Measurements from ENCODE around the gene MRPL53.
"Not testable (repeated sequence)": the region's sequence is repeated elsewhere in the genome, so short reads cannot be mapped to it uniquely, and the experiment has no call there.

The MRPL53 gene

GRCh38 chr2:74482801-74483674, 10.6 kb upstream of the MRPL53 start, which contains the start of the genes CCDC142 and TTC31:
CCDC142 (minus strand) TSS chr2:74482998; CDS start chr2:74482837, 161 bp downstream.
TTC31 (plus strand) TSS chr2:74483081; CDS start chr2:74483096, 15 bp downstream.
- DNase-seq (ENCODE audit: extremely low read depth in 1 of 2, low read depth in 1 of 2), result peak; percentile 83 to 90

DNA sequence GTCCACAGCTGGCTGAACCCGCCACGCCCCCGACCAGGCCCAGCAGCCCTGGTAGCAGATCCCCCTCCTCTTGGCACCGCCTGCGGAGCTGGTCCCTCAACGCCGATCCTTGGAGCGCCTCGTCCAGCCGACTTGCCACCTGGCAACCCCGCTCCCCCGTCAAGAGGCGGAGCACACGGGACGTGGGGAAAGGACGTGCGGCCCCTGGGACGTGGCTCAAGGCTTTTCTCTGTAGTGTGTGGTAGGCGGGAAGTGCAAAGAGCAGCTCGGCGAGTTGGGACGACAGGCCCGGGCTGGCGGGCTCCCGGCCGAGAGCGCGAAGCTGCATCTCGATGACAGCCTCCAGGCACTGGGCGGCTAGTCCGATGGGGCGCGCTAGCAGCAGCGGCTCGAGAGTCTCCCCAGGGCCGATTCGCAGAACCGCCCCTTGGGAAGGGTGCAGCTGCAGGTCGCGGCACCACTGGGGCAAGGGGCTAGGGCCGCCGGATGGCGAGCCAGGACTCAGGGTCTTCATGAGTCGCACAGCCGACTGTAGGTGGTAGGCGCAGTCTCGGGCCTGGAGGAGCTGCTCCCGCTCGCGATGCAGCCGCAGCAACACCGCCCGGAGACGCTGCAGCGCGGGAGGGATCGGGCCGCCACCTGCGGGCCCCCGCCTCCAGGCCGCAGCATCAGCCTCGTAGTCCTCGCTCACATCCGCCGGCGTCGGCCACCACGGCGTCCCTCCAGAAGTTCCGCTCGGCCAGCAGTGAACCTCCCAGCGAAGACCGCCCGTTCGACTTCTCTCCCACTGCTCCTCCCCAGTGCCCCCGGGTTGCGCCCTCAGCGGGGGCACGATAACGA, 9.7 kb upstream of the MRPL53 start:
- peak in 1 of 2 donors; percentile 38 for DNase-seq (ENCODE audit: extremely low read depth in 1 of 2, low read depth in 1 of 2)

- DNase-seq (ENCODE audit: extremely low read depth in 1 of 2, low read depth in 1 of 2), result no peak
Measured at GRCh38 chr2:74481431-74481830, 9.0 kb upstream of the MRPL53 start.

DNA sequence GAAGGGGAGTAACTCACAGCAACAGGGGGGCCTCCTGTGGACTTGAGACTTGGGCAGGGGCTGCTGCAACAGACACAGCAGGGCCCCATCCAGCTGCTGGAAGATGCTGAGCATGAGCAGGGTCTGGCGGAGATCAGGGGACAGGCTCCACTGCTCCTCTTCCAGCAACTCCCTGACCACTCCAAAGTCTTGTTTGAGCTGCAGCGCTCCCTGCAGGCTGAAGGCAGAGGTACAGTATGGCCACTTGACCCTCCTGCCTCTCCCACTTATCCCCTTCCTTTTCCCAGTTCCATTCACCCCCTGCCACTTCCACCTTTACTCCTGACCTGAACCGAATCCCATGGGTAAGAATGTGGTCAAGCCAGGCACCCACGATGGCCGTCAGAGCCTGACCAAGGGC, 2.4 kb upstream of the MRPL53 start:
- no peak for DNase-seq (ENCODE audit: extremely low read depth in 1 of 2, low read depth in 1 of 2)

- no peak for DNase-seq (ENCODE audit: extremely low read depth in 1 of 2, low read depth in 1 of 2)
Measured at GRCh38 chr2:74474481-74474880, 2.0 kb upstream of the MRPL53 start.

- DNase-seq (ENCODE audit: extremely low read depth in 1 of 2, low read depth in 1 of 2), result no peak
Measured at GRCh38 chr2:74472945-74473258, 422 bp upstream of the MRPL53 start.

- DNase-seq (ENCODE audit: extremely low read depth in 1 of 2, low read depth in 1 of 2), result no peak
Measured at GRCh38 chr2:74471332-74472065, 981 bp downstream of the MRPL53 start.

DNA sequence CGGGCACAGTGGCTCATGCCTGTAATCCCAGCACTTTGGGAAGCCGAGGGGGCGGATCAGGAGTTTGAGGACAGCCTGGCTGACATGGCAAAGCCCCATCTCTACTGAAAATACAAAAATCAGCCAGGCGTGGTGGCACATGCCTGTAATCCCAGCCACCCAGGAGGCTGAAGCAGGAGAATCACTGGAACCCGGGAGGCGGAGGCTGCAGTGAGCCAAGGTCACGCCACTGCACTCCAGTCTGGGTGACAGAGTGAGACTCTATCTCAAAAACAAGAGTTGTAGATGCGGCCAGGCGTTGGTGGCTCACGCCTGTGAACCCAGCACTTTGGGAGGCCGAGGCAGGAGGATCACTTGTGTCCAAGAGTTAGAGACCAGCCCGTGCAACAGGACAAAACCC, 1.7 kb downstream of the MRPL53 start:
- DNase-seq (ENCODE audit: extremely low read depth in 1 of 2, low read depth in 1 of 2), result not testable (repeated sequence)

DNA sequence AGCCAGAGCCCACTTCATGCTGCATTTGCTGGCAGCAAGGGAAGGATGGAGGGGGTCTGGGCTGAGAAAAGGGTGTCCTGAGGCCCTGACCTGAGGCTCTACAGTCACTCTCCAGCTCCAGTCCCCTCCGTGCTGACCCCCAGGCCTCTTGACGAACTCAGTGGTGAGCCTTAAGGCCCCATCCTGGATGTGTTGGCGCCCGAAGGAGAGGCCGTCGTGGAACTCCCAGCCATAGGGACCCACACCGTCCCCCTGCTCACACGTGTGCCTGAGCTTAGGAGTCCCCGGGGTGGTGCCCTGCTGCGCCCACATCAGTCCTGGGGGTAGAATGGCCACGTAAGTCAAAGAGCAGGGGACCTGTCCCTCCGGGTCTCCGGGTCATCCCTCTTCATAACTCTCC, 8.1 kb downstream of the MRPL53 start:
- no peak for DNase-seq (ENCODE audit: extremely low read depth in 1 of 2, low read depth in 1 of 2)

GRCh38 chr2:74462786-74463105, 9.7 kb downstream of the MRPL53 start:
- no peak for DNase-seq (ENCODE audit: extremely low read depth in 1 of 2, low read depth in 1 of 2)

GRCh38 chr2:74462054-74462785, 10.3 kb downstream of the MRPL53 start:
- no peak for DNase-seq (ENCODE audit: extremely low read depth in 1 of 2, low read depth in 1 of 2)

DNA sequence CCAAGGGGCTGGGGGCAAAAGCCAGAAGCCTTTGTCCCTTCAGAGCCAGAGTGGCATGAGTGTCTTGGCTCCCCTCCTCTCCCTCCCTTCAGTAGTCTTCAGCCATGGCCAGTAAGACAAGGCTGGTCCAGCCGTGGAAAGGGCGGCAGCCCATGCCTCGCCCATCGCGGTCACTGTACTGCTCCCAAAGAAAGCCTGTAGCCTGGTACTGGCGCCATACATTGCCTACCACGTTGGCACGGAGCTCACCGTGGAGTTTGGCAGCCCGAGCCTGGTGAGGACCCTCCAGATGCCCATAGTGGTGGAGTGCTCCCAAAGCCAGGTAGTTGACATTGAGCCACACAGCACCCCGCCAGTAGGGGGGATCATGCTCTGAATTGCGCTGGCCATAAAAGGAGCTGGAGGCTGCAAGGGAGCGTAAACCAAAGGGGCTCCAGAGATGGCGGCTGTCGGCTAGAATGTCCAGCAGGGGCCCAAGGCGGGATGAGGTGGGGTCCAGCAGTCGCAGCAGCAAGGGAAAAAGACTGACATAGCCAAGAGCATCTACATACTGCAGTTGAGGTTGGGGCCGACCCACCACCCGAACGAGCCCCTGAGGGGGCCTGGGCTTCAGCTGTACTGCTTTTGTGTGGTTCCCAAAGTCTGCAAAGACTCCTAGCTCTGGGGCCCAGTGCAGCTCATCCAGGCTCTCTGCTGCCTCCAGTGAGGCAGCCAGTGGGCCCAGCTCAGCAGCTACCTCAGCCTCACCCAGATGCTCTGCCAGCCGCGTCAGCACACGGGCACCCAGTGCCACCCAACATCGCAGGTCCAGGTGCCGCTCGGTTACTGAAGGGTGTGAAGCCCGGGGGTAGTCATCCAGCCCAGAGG, 11.1 kb downstream of the MRPL53 start:
- no peak for DNase-seq (ENCODE audit: extremely low read depth in 1 of 2, low read depth in 1 of 2)

DNA sequence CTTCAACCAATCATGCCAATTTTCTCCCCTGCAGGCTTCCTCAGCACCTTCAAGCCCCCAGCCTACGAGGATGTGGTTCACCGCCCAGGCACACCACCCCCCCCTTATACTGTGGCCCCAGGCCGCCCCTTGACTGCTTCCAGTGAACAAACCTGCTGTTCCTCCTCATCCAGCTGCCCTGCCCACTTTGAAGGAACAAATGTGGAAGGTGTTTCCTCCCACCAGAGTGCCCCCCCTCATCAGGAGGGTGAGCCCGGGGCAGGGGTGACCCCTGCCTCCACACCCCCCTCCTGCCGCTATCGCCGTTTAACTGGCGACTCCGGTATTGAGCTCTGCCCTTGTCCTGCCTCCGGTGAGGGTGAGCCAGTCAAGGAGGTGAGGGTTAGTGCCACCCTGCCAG, 12.3 kb downstream of the MRPL53 start:
- not testable (repeated sequence) for DNase-seq (ENCODE audit: extremely low read depth in 1 of 2, low read depth in 1 of 2)

DNA sequence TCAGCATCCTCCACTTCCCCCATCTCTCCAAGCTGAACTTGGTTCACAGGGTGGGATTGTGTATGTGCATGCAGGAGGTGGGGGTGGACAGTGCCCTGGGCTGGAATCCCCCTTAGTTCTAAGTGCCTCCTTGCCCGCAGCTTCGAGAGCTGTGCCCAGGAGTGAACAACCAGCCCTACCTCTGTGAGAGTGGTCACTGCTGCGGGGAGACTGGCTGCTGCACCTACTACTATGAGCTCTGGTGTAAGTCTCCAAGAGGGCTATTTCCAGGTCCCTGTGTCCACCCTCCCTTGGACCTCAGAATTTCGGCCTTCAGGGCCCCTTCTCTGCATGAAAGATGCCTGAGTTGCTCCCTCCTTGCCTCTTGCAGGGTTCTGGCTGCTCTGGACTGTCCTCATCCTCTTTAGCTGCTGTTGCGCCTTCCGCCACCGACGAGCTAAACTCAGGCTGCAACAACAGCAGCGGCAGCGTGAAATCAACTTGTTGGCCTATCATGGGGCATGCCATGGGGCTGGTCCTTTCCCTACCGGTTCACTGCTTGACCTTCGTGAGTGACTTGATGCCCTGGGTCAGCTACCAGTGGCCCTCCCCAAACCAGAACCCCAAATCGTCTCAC, 12.9 kb downstream of the MRPL53 start:
- DNase-seq (ENCODE audit: extremely low read depth in 1 of 2, low read depth in 1 of 2), result not testable (repeated sequence)

GRCh38 chr2:74458938-74459363, 13.5 kb downstream of the MRPL53 start:
- no peak for DNase-seq (ENCODE audit: extremely low read depth in 1 of 2, low read depth in 1 of 2)

DNA sequence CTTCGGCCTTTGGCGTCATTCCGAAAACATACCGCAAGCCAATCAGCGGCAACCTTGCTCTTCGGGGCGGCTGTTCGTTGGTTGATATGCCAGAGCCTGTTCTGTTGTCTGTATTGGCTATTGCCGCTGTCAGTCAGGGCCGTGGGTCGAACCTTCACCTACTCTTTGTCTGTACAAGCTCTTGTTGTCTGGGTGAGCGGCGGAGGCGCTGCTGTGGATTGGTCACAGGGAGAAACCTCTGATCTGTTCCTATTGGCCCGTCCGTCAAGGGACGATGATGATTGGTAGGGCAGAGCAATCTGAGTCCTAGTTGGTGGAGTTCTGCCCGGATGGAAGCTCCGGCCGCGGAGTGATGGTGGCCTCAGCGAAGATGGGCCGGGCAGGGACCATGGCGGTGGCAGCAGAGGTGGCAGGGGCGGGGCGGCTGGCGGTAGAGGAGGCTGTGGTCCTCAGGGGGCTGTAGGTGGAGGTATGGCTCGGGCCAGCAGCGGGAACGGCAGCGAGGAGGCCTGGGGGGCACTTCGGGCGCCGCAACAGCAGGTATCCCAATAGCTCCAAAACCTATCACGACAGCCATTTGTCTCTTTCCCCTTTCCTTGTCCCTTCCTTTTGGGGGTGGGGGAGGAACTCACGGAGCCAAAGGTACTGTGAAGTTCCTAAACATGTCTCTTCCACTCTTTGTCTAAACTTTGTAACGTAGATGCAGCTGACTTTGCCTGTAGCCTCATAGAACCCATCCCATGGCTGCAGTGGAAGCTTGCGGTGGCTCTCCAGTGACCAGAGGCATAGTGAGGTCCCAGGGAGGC, 14.1 kb downstream of the MRPL53 start, which contains the start of gene WBP1:
Gene WBP1, plus strand, starts transcription at position 307 of the 806 bp plus-strand sequence. Its CDS starts 165 bp downstream, at position 472.
- DNase-seq (ENCODE audit: extremely low read depth in 1 of 2, low read depth in 1 of 2), result peak; percentile 94 to 99

GRCh38 chr2:74457549-74458131, 14.8 kb downstream of the MRPL53 start:
- DNase-seq (ENCODE audit: extremely low read depth in 1 of 2, low read depth in 1 of 2), result peak; percentile 58 to 73

- DNase-seq (ENCODE audit: extremely low read depth in 1 of 2, low read depth in 1 of 2), result no peak
Measured at GRCh38 chr2:74457129-74457548, 15.3 kb downstream of the MRPL53 start.

Data from activated CD8-positive, alpha-beta memory T cell treated with anti-CD3 and anti-CD28 coated beads for 1 hour (primary cell).